Measurements from ENCODE around the gene MEGF11. TPM values are rescaled to one million over a fixed set of nuclear protein-coding genes. Genes with fewer than 3 reads are reported as not detected.

MEGF11 gene
- total RNA-seq, 4 donors from 2014 or later, result 0.97 to 10.6 (median 4.0) TPM

DNA sequence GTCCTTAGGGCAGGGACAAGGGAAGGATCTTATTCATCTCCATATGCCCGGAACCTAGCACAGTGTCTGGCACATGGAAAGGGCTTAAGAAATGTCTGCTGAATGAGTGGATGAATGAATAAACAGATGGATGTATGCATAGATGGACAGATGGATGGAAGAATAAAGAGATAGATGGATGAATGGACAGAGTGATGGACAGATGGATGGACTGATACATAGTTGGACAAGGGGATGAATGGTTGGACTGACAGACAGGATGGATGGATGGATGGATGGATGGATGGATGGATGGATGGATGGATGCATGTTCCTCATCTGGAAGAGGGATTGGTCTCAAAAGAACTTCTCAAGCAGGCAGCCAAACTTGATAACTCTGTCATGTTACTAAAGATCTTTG is 177.6 kb downstream of the MEGF11 start:
- TF ChIP-seq CTCF (IDR thresholded peaks at IDR 0.05) (no peak), POLR2A (IDR thresholded peaks at IDR 0.05) (no peak)
- WGBS, 2 donors, result 93 to 94% methylated on average over 1 of the region's 1 CpG
- intact Hi-C loops (cut with DNase I; ENCODE audit: low total_unique reads), result no loop called here
- no peak overlapping the region for H3K4me3 ChIP-seq (ENCODE audit: low read depth, poor library complexity, severe bottlenecking)
- peak in 1 of 2 donors; percentile 13 for DNase-seq (ENCODE audit: low spot score in 2 of 2)

DNA sequence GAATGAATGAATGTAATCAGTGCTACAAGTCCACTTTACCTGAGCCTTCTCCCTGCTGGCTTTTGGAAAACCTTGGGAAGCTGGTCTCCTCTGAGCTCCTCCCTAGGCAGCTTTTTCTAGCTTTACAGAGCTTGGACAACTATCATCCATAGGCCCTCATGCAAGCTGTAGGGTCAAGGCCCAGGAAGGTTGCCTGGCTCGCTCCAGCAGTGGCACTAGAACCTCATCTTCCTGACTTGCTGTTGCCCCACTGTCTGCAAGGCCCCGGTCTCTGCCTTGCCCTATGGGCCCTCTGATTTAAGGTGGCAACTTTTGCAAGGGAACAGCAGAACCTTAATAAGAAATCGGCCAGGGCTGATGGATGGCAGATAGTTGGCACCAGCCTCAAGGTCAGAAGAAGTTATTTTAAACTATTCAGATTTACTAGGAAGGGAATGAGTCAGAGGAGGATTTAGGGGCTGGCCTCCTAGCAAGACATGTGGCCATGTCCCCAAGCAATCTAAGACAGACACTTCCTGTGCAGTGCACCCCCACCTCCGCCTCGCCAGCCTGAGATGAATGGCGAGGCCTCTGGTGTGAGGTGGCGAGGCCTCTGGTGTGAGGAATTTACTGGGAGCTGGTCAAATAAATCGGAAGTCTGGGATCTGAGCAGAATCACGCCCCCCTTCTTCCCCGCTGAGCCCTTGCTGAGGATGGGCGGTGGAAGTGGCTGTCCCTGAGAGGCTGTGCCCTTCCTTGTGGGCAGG is 180.8 kb downstream of the MEGF11 start:
- TF ChIP-seq CTCF (IDR thresholded peaks at IDR 0.05), result no peak
- no peak for TF ChIP-seq POLR2A (IDR thresholded peaks at IDR 0.05)
- intact Hi-C loops (cut with DNase I; ENCODE audit: low total_unique reads), result no loop called here
- WGBS, 2 donors, result 66 to 72% methylated on average over 11 of the region's 11 CpGs
- DNase-seq (ENCODE audit: low spot score in 2 of 2), result peak in 1 of 2 donors; percentile 63
- H3K4me3 ChIP-seq (ENCODE audit: low read depth, poor library complexity, severe bottlenecking), result no peak overlapping the region

- TF ChIP-seq POLR2A (IDR thresholded peaks at IDR 0.05) (no peak), CTCF (IDR thresholded peaks at IDR 0.05) (no peak)
- WGBS, 2 donors, result 51 to 57% methylated on average over 7 of the region's 7 CpGs
- intact Hi-C loops (cut with DNase I; ENCODE audit: low total_unique reads), result no loop called here
- DNase-seq (ENCODE audit: low spot score in 2 of 2), result no peak
- H3K4me3 ChIP-seq (ENCODE audit: low read depth, poor library complexity, severe bottlenecking), result no peak overlapping the region
Measured at GRCh38 chr15:66071921-66072295, 181.6 kb downstream of the MEGF11 start.

- 59 to 66% methylated on average over 14 of the region's 14 CpGs for WGBS, 2 donors
- intact Hi-C loops (cut with DNase I; ENCODE audit: low total_unique reads), result no loop called here
- H3K4me3 ChIP-seq (ENCODE audit: low read depth, poor library complexity, severe bottlenecking), result no peak overlapping the region
- TF ChIP-seq POLR2A (IDR thresholded peaks at IDR 0.05) (no peak), CTCF (IDR thresholded peaks at IDR 0.05) (no peak)
- DNase-seq (ENCODE audit: low spot score in 2 of 2), result no peak
Measured at GRCh38 chr15:66071160-66071920, 182.2 kb downstream of the MEGF11 start.

DNA sequence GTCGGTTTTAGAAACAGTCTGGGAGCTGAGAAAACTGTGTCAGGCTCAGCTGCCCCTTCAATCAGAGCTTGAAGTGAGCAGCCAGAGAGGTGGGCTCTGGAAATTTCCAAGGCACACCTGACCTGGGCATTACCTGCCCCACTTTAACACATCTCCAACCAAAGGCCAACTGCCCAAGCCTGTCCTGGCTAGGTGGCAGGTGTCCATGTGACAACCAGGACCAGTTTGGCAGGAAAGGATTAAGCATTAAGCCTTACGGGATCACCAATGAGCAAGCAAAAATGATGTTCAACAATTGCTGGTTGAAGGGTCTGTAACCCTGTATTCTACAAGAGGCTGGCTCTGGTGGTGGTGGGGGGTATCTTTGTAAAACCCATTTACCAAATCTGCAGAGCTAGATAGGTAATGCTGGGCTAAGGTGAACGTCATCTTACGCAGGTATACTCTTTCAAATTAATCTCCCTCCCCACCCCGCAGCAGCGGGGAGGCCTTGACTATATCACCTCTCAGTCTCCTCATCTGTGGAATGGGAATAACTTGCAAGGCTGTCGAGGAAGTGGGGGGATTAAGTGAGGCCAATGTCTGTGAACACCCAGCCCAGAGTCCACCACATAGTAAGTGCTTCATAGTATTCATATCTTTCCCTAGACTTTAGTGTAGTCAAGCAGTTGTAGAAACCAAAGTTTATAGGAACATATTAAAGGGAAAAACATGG is 183.2 kb downstream of the MEGF11 start:
- 87 to 92% methylated on average over 7 of the region's 7 CpGs for WGBS, 2 donors
- no peak overlapping the region for H3K4me3 ChIP-seq (ENCODE audit: low read depth, poor library complexity, severe bottlenecking)
- intact Hi-C loops (cut with DNase I; ENCODE audit: low total_unique reads), result no loop called here
- DNase-seq (ENCODE audit: low spot score in 2 of 2), result no peak
- TF ChIP-seq POLR2A (IDR thresholded peaks at IDR 0.05) (no peak), CTCF (IDR thresholded peaks at IDR 0.05) (no peak)
